CD4-positive, alpha-beta T cell treated with Interleukin-4 for 1 hour (primary cell): ENCODE results near the gene FGF14.

Source experiments
- DNase-seq, 2 donors: peaks; one replicate each; pipeline ENCODE4 v3.0.0-alpha.2; 2020 to 2022

FGF14 gene

GRCh38 chr13:102361113-102361512, 40.7 kb downstream of the FGF14 start:
- no peak for DNase-seq

GRCh38 chr13:102359264-102359663, 42.6 kb downstream of the FGF14 start:
- no peak for DNase-seq

- no peak for DNase-seq
Observed at GRCh38 chr13:102355251-102355650, 46.6 kb downstream of the FGF14 start.

GRCh38 chr13:102354011-102354410, 47.8 kb downstream of the FGF14 start:
- no peak for DNase-seq

- DNase-seq: no peak
Observed at GRCh38 chr13:102351521-102351920, 50.3 kb downstream of the FGF14 start.

- DNase-seq: no peak
Observed at GRCh38 chr13:102347490-102347889, 54.4 kb downstream of the FGF14 start.

GRCh38 chr13:102346769-102347168, 55.1 kb downstream of the FGF14 start:
- DNase-seq: no peak

- DNase-seq: no peak
Observed at GRCh38 chr13:102344410-102344809, 57.4 kb downstream of the FGF14 start.

- no peak for DNase-seq
Observed at GRCh38 chr13:102333320-102334198, 68.3 kb downstream of the FGF14 start.

GRCh38 chr13:102328909-102329308, 72.9 kb downstream of the FGF14 start:
- DNase-seq: no peak

- no peak for DNase-seq
Observed at GRCh38 chr13:102327119-102327617, 74.7 kb downstream of the FGF14 start.

GRCh38 chr13:102326381-102327118, 75.3 kb downstream of the FGF14 start:
- DNase-seq: no peak

- DNase-seq: no peak
Observed at GRCh38 chr13:102325321-102325720, 76.5 kb downstream of the FGF14 start.

GRCh38 chr13:102323505-102323904, 78.3 kb downstream of the FGF14 start:
- no peak for DNase-seq

- DNase-seq: no peak
Observed at GRCh38 chr13:102323012-102323411, 78.8 kb downstream of the FGF14 start.

GRCh38 chr13:102322211-102322610, 79.6 kb downstream of the FGF14 start:
- no peak for DNase-seq

- no peak for DNase-seq
Observed at GRCh38 chr13:102318233-102318632, 83.6 kb downstream of the FGF14 start.

- no peak for DNase-seq
Observed at GRCh38 chr13:102317593-102317992, 84.3 kb downstream of the FGF14 start.

- DNase-seq: no peak
Observed at GRCh38 chr13:102316732-102317131, 85.1 kb downstream of the FGF14 start.

GRCh38 chr13:102312841-102313240, 89.0 kb downstream of the FGF14 start:
- no peak for DNase-seq

GRCh38 chr13:102311901-102312300, 89.9 kb downstream of the FGF14 start:
- DNase-seq: no peak

- DNase-seq: no peak
Observed at GRCh38 chr13:102311419-102311796, 90.4 kb downstream of the FGF14 start.

GRCh38 chr13:102310691-102311418, 91.0 kb downstream of the FGF14 start:
- DNase-seq: no peak
